NCI-H2227 treated with DMSO at 0.1 percent for 48 hours (cell line): ENCODE results near the gene GCNA.
"Not testable (repeated sequence)": the region's sequence is repeated elsewhere in the genome, so short reads cannot be mapped to it uniquely, and the experiment has no call there.

Experiments
- DNase-seq: peaks from one replicate; lab custom pipeline; 2025; lab: John Stamatoyannopoulos, UW

GCNA gene

GRCh38 chrX:71578253-71579135 is at the start of gene GCNA:
GCNA (plus strand) TSS chrX:71578437; CDS start chrX:71580822, 2,385 bp downstream.
- no peak for DNase-seq

GRCh38 chrX:71532078-71532752 is 46.0 kb upstream of the GCNA start:
- peak; percentile 27 for DNase-seq

- peak; percentile 99 for DNase-seq
These were observed 45.3 kb upstream of the GCNA start, which contains the start of gene OGT for GRCh38 chrX:71532753-71533425. OGT (plus strand) TSS chrX:71533104; CDS start chrX:71533300, 196 bp downstream.

GRCh38 chrX:71533516-71533850 is 44.8 kb upstream of the GCNA start:
- DNase-seq: no peak

GRCh38 chrX:71533851-71534561 is 44.2 kb upstream of the GCNA start:
- DNase-seq: peak; percentile 68

DNA sequence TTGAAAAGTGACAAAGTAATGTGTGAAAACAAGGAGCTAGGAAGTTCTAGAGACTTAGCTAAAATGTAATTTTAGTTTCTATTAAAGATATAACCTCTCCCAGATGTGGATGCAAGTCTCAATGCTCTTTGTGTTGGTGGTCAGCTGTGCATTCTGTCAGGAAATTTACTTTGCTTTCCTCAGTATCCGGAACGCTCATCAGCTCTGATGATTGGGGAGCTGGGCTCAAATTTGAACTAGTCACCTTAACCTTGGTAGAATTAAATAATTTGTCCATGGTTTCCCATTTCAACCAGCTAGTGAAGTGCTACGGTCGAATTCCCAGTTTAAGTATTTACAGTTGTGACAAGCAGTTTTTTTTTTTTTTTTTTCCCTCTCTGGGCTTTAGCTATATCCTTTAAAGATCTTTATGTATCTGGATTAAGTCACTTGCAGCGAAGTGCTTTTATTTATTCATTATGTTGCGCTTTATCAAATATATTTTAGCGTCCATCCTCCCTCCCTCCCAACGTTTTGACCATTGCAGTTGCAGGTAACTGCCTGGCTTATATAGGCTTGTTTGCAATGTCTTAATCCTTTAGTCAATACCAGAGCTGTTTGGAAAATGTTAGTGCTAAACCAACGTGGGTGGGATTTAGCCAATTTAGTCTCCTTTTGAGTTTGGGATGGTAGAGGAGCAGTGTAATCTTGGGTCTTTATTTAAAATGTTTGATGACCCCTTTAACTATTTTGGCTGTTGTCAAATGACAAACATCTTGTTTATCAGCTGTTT is 43.3 kb upstream of the GCNA start:
- DNase-seq: no peak

- no peak for DNase-seq
These were observed 42.0 kb upstream of the GCNA start for GRCh38 chrX:71536285-71536684.

- no peak for DNase-seq
These were observed 40.5 kb upstream of the GCNA start for GRCh38 chrX:71537743-71538142.

GRCh38 chrX:71540801-71541200 is 37.4 kb upstream of the GCNA start:
- no peak for DNase-seq

GRCh38 chrX:71541210-71542022 is 36.8 kb upstream of the GCNA start:
- no peak for DNase-seq

- DNase-seq: no peak
These were observed 35.8 kb upstream of the GCNA start for GRCh38 chrX:71542411-71542810.

- no peak for DNase-seq
These were observed 35.4 kb upstream of the GCNA start for GRCh38 chrX:71542825-71543224.

DNA sequence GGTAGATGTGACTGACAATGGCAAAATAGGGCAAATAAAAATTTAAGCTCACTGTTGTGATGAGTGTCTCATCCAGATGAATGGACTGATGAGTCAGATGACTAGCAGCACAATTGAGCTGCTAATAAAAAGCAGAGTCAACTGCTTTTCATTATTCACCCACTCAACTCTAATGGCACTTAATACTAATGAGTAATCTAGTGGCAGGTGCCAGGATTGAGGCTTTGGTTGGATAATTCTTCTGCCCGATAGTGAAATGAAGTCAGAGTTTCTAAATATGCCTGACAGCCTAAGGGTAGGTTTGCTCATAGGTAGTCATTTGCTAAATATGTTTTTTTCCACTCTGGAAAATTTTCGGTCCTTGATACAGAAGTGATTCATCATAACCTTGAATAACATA is 34.9 kb upstream of the GCNA start:
- DNase-seq: no peak

- DNase-seq: no peak
These were observed 32.9 kb upstream of the GCNA start for GRCh38 chrX:71545364-71545763.

- DNase-seq: no peak
These were observed 31.4 kb upstream of the GCNA start for GRCh38 chrX:71546879-71547278.

GRCh38 chrX:71547339-71547738 is 30.9 kb upstream of the GCNA start:
- no peak for DNase-seq

GRCh38 chrX:71549986-71550385 is 28.3 kb upstream of the GCNA start:
- no peak for DNase-seq

DNA sequence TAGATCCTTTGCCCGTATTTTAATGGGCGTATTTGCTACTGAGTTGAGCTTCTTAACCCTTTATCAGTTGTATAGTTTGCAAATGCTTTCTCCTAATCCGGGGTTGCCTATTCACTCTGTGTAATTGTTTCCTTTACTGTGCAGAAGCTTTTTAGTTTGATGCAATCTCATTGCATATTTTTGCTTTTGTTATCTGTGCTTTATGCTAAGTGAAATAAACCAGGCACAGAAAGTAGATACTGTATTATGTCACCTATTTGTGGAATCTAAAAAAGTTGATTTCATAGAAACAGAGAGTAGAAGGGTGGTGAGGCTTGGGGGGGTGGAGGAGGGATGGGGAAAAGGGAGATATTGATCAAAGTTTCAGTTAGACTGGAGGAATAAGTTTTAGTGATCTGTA is 27.7 kb upstream of the GCNA start:
- no peak for DNase-seq

DNA sequence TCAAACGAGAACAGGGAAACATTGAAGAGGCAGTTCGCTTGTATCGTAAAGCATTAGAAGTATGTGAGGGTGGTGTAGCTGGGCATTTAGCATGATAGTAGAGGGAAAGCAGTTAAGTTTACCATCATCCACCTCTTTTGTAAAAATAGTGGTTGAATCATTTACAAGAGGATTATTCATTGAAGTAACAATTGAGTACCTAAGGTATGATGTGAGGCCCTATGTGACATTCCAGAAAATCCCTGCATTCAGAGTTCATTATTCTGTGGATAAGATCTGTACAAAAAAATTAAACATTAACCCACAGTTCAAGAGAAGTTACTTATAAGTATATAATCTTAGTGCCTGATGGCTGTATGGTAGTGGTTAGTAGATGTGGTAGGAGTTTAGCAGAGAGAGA is 22.2 kb upstream of the GCNA start:
- DNase-seq: no peak

- DNase-seq: no peak
These were observed 19.3 kb upstream of the GCNA start for GRCh38 chrX:71558920-71559319.

DNA sequence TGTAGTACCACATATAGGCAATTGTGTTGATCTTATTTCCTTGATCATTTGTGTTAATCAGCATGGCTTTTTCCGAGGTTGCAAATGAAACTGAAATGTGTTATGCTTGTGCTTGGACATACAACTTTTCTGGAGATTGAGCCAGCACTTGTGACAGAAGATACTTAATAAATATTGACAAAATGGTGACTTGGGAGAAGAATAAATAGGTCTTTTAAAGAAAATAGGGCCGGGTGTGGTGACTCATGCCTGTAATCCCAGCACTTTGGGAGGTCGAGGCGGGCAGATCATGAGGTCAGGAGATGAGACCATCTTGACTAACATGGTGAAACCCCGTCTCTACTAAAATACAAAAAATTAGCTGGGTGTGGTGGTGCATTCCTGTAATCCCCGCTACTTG is 18.5 kb upstream of the GCNA start:
- not testable (repeated sequence) for DNase-seq
